Fibroblast of lung (primary cell): ENCODE measurements around the gene FRMD4A. TPM values are rescaled to one million over a fixed set of nuclear protein-coding genes. Genes with fewer than 3 reads are reported as not detected.

Experiments
- DNase-seq, 2 donors: peaks; one replicate each; pipeline versions ENCODE4 v3.0.0 to v3.0.0-alpha.2; 2010; ENCODE audit warnings: low read depth in 2 of 2
- H2AFZ ChIP-seq: 2 replicates; pipeline ENCODE4 v1.5.1; 2012; ENCODE audit warnings: low read length, control low read depth, inconsistent platforms
- H3K27ac ChIP-seq: 2 replicates; pipeline ENCODE4 v1.5.1; 2011; ENCODE audit warnings: low read length, control low read depth; ENCODE audit not compliant: insufficient read depth
- H3K27me3 ChIP-seq: 2 replicates; pipeline ENCODE4 v1.5.1; 2011; ENCODE audit warnings: mild to moderate bottlenecking, low read length; ENCODE audit not compliant: control insufficient read depth, insufficient read depth
- H3K36me3 ChIP-seq: 2 replicates; pipeline ENCODE4 v1.5.1; 2011; ENCODE audit warnings: low read length; ENCODE audit not compliant: control insufficient read depth, insufficient read depth
- H3K4me1 ChIP-seq: 2 replicates; pipeline ENCODE4 v1.5.1; 2011; ENCODE audit warnings: low read length; ENCODE audit not compliant: control insufficient read depth, insufficient read depth; ENCODE audit errors: extremely low read depth
- H3K4me2 ChIP-seq: 2 replicates; pipeline ENCODE4 v1.5.1; 2011; ENCODE audit warnings: low read length, control low read depth; ENCODE audit not compliant: insufficient read depth; ENCODE audit errors: extremely low read depth
- H3K4me3 ChIP-seq, 4 experiments: fragments of 200-600 bp in 1 of 4; sonication (generic) in 1 of 4; replicated peaks in 1 of 4; 2 replicates each; pipeline ENCODE4 v1.5.1; 2011 to 2016; ENCODE audit warnings: low read length in 4 of 4, low read depth in 3 of 4, mild to moderate bottlenecking in 3 of 4, control low read depth in 2 of 4, inconsistent platforms in 1 of 4, mixed read lengths in 1 of 4; ENCODE audit not compliant: insufficient read depth in 1 of 4; ENCODE audit errors: control extremely low read depth in 1 of 4
- H3K79me2 ChIP-seq: 2 replicates; pipeline ENCODE4 v1.5.1; 2012; ENCODE audit warnings: mild to moderate bottlenecking, low read length, inconsistent platforms; ENCODE audit not compliant: control insufficient read depth, insufficient read depth
- H3K9ac ChIP-seq: 2 replicates; pipeline ENCODE4 v1.5.1; 2011; ENCODE audit warnings: mild to moderate bottlenecking, low read length, control low read depth; ENCODE audit not compliant: insufficient read depth
- H3K9me3 ChIP-seq: 2 replicates; pipeline ENCODE4 v1.5.1; 2012; ENCODE audit warnings: low read depth, low read length; ENCODE audit not compliant: control insufficient read depth, insufficient read depth
- H4K20me1 ChIP-seq: 2 replicates; pipeline ENCODE4 v1.5.1; 2011; ENCODE audit warnings: low read length; ENCODE audit not compliant: control insufficient read depth, insufficient read depth; ENCODE audit errors: extremely low read depth
- EZH2 ChIP-seq: IDR thresholded peaks from 2 replicates; pipeline ENCODE4 v1.5.1; 2012; ENCODE audit warnings: low read length, control low read depth, mild to moderate bottlenecking; ENCODE audit errors: missing control alignments
- polyA plus RNA-seq, 2 donors: library from polyadenylated mRNA; depleted of rRNA in 1 of 2; stranded (reverse) in 1 of 2; unstranded in 1 of 2; fragments of >200 nt; gene quantifications; 2 replicates each; pipeline ENCODE4 v1.2.1, GENCODE V29; 2011 to 2012; ENCODE audit warnings: missing spikeins in 1 of 2
- total RNA-seq: library from RNA; depleted of rRNA; stranded (reverse); fragments of >200 nt; gene quantifications from 2 replicates; pipeline ENCODE4 v1.2.1, GENCODE V29; 2014
- TF ChIP-seq, protein P1 (sequence below), 2 donors: IDR thresholded peaks in 1 of 2; conservative IDR thresholded peaks in 1 of 2; 1 replicate in 1 of 2; 2 replicates in 1 of 2; pipeline ENCODE4 v1.5.1; 2011 to 2012; ENCODE audit warnings: low read length in 2 of 2, control low read depth in 1 of 2, inconsistent platforms in 1 of 2, low read depth in 1 of 2, mild to moderate bottlenecking in 1 of 2

Gene FRMD4A
- total and polyA plus RNA-seq, 2 donors (not counting 1 experiment from before 2014, with no cell fraction given): 26.9 to 63.6 TPM

DNA sequence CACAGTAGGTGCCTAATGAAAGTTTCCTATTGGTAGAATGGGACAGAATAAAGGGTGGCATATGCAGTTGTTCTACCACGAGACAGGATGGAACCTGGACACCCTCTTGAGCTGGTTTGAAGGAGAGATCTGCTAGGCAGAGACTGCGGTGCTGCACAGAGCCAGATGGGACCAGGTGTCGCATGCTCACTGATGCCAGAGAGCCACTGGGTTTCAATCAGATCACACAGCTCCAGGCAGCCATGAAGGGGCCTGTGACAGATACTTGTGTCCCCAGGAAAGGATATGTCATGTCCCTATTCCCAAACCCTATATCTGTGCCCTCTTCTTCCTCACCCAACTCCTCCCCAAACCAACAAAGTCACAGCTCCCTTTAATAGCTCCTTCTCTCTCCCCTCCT lies 508.2 kb downstream of the FRMD4A start:
- H3K4me1 ChIP-seq: peaks cover 4% of the 10 kb centered on the region
- H3K9ac ChIP-seq: no peak overlapping the region
- no peak overlapping the region for H3K4me2 ChIP-seq
- H3K9me3 ChIP-seq: no peaks in the 10 kb centered on the region
- no peak overlapping the region for H2AFZ ChIP-seq
- H3K36me3 ChIP-seq: no peaks in the 10 kb centered on the region
- DNase-seq: no peak
- no peaks in the 10 kb centered on the region for H3K79me2 ChIP-seq
- no peak overlapping the region for H3K27ac ChIP-seq
- no peaks in the 10 kb centered on the region for H3K27me3 ChIP-seq
- TF ChIP-seq, protein P1, sequence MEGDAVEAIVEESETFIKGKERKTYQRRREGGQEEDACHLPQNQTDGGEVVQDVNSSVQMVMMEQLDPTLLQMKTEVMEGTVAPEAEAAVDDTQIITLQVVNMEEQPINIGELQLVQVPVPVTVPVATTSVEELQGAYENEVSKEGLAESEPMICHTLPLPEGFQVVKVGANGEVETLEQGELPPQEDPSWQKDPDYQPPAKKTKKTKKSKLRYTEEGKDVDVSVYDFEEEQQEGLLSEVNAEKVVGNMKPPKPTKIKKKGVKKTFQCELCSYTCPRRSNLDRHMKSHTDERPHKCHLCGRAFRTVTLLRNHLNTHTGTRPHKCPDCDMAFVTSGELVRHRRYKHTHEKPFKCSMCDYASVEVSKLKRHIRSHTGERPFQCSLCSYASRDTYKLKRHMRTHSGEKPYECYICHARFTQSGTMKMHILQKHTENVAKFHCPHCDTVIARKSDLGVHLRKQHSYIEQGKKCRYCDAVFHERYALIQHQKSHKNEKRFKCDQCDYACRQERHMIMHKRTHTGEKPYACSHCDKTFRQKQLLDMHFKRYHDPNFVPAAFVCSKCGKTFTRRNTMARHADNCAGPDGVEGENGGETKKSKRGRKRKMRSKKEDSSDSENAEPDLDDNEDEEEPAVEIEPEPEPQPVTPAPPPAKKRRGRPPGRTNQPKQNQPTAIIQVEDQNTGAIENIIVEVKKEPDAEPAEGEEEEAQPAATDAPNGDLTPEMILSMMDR (conservative IDR thresholded peaks at IDR 0.05 in 1 of 2, IDR thresholded peaks at IDR 0.05 in 1 of 2; ENCODE audit: low read depth in 1 of 2, low read length in 2 of 2): no peak
- TF ChIP-seq EZH2: no peak
- H4K20me1 ChIP-seq: no peaks in the 10 kb centered on the region
- H3K4me3 ChIP-seq: no peak overlapping the region

DNA sequence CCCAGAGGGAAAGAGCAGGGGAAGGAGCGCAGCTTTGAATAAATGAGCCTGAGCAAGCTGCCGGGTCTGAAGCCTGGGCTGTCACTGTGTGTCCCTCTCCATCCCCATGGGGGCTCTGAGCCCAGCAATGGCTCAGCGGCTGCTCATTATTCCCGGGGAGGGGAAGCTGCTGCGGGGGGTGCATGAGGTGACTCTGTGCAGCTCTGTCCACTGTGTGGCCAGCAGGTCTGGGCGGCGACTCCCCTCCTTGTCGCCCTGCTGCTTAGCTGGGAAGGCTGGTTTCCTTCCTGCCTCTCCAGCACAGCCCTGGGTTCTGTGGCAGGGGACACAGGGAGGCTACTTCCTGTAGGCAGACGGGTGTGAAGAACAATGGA lies 509.8 kb downstream of the FRMD4A start:
- DNase-seq: no peak
- Histone ChIP-seq H3K27me3 (no peaks in the 10 kb centered on the region), H2AFZ (no peak overlapping the region), H4K20me1 (no peaks in the 10 kb centered on the region), H3K4me1 (peaks cover 10% of the 10 kb centered on the region), H3K4me3 (no peak overlapping the region), H3K27ac (no peak overlapping the region), H3K4me2 (no peak overlapping the region), H3K9ac (no peak overlapping the region), H3K9me3 (no peaks in the 10 kb centered on the region), H3K36me3 (no peaks in the 10 kb centered on the region), H3K79me2 (no peaks in the 10 kb centered on the region)
- TF ChIP-seq, protein P1 (conservative IDR thresholded peaks at IDR 0.05 in 1 of 2, IDR thresholded peaks at IDR 0.05 in 1 of 2; ENCODE audit: low read depth in 1 of 2, low read length in 2 of 2): no peak
- no peak for TF ChIP-seq EZH2

DNA sequence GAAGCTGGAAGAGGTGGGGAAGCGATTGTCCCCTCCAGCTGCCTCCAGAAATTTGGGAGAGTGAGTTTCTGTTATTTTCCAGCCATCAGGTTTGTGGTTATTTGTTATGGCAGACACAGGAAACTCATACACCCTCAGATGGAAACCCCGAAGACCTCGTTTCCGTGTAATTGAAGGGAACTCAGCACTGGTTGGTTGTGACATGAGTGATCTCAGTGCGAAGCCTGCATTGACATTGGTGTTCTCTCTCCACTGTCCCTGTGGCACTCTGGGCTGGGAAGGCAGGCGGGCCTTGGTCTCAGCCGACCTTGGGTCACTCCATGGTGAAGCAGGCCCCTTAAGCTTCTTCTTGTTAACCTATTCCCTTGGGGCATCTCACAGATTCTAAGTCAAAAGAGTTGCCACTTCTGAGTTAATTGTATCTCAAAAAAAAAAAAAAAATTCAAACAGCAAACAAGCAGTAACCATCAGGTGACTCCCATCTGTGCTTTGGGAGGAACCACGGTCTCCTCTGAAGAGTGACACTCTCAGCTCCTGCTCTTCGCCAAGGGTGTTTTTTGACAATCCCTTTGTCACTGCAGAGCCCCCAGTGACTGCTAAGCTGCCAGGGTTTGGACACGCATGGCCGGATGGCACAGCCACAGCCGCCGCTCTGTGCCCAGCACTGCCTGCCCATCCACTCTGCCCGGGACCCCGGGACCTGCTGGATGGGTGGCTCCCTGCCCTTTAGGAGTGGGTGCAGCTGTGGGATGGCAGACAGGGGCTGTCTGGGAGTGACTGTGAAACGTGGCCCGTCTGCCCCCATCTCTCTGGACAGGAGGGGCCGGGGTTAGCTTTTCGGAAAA lies 510.4 kb downstream of the FRMD4A start:
- no peaks in the 10 kb centered on the region for H3K36me3 ChIP-seq
- no peak for DNase-seq
- no peaks in the 10 kb centered on the region for H3K27me3 ChIP-seq
- no peak overlapping the region for H3K4me3 ChIP-seq
- H3K9me3 ChIP-seq: no peaks in the 10 kb centered on the region
- no peak overlapping the region for H3K27ac ChIP-seq
- no peaks in the 10 kb centered on the region for H3K79me2 ChIP-seq
- TF ChIP-seq, protein P1 (conservative IDR thresholded peaks at IDR 0.05 in 1 of 2, IDR thresholded peaks at IDR 0.05 in 1 of 2; ENCODE audit: low read depth in 1 of 2, low read length in 2 of 2): no peak
- no peak for TF ChIP-seq EZH2
- peaks cover 10% of the 10 kb centered on the region for H3K4me1 ChIP-seq
- no peak overlapping the region for H3K9ac ChIP-seq
- no peak overlapping the region for H2AFZ ChIP-seq
- H3K4me2 ChIP-seq: no peak overlapping the region
- no peaks in the 10 kb centered on the region for H4K20me1 ChIP-seq
